GM21528 (cell line): ENCODE data around the gene UBASH3A.
A peak's percentile ranks its signal among the peaks of the same experiment; 100 is the strongest.

Experiments used
- ATAC-seq: cut with Tn5 transposase; IDR thresholded peaks from one replicate; pipeline ENCODE4 v1.9.1; 2021; ENCODE audit warnings: mild to moderate bottlenecking, moderate library complexity; ENCODE audit not compliant: unreplicated experiment, low FRiP score

UBASH3A gene

DNA sequence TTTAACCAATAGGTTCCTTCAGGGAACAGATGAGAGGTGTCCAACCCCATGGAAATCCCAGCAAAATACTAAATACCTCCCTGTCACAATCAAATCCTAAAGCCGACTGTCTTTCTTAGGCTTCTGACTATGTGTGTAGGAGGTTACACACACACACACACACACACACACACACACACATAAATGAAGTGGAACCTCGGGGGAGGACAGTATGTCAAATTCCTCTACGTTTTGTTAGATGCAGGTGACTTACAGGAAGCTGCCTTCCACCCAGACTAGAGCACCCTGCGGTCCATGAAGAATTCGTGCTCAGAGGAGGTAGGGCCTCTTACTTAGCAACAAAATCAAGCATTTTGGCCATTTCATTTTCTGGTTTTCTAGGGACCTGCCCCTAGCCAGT lies 75.9 kb downstream of the UBASH3A start:
- ATAC-seq, result no peak

DNA sequence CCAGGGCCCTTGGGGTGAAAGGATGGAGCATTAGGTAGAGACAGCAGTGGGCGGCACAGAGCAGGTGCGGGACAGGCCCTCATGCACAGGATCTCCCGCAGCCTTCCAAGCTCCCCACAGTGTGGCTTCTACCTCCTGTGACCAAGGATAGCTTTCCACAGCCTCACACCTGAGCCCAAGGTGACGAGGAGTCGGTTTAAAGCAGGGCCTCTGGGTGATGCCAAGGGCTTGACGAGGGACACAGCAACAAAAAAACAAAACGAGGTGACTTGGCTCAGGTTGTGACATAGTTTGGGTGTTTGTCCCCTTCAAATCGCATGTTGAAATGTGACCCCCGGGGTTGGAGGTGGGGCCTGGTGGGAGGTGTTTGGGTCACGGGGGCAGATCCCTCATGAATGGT lies 77.0 kb downstream of the UBASH3A start:
- ATAC-seq, result no peak

DNA sequence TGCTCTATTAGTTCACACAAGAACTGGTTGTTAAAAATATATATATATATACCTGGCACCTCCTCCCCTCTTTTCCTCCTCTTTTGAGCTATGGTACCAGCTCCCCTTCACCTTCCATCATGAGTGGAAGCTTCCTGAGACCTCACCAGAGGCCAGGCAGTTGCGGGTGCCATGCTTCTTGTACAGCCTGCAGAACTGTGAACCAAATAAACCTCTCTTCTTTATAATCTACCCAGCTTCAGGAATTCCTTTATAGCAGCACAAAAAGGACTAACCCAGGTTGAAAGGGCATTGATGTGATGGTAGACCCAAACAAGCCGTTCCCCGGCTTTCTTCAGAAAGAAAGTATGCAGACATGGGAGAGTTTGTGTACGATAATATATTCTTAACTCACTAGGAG lies 77.5 kb downstream of the UBASH3A start:
- ATAC-seq, result no peak

DNA sequence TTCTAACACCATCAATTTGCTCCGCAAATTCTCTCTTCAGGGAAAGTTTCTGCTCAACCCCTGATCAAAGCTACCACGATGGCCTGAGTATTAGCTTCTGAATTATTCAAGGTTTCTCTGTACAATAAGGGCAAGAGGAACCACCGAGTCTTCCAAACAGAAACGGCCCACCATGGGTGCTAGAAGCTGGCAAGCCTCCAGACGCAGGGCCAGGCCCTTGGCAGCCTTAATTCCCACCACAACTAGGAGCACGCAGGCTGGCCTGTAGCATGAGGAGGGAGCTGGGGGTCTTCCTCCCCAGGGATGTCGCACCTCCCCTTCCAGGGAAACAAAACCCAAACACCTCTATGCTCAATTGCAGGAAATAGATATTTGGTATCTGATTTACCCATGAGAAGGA lies 81.3 kb downstream of the UBASH3A start:
- ATAC-seq, result no peak

DNA sequence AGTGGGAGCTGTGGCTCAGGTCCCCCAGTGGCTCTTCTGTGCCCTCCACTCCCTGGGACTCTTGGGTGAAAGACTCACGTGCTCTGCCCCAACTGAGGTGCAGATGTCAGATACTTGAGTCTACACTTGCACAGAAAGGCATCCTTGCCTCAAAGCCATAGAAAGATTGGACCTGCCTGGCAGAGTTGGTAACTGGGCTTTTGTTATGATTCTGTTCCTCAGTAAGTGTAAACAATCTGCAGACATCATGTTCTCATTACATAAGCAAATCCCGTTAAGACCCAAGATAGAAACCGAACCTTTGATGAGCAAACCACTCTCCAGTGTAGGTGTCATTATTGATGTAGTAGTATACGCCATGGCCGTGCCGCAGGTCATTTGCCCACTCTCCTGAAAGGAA lies 82.4 kb downstream of the UBASH3A start:
- ATAC-seq, result no peak

DNA sequence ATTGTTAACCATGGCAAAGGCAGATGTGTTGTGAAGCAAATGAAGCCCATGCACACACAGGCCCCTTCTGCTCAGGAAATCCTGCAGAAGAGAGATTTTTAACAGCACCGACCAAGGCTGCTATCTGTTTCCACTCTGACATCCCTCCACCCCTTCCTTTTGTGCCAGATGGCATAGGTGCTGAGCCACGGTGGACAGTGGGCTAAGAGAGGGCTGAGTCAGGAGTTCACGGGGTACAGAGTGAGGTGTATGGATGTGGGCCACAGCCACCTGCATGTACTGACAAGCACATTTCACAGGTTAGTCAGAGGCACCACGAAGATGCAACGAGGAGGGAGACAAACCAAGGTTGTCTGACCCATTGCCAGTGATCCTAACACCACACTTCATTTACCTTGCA lies 82.8 kb downstream of the UBASH3A start:
- ATAC-seq, result no peak

DNA sequence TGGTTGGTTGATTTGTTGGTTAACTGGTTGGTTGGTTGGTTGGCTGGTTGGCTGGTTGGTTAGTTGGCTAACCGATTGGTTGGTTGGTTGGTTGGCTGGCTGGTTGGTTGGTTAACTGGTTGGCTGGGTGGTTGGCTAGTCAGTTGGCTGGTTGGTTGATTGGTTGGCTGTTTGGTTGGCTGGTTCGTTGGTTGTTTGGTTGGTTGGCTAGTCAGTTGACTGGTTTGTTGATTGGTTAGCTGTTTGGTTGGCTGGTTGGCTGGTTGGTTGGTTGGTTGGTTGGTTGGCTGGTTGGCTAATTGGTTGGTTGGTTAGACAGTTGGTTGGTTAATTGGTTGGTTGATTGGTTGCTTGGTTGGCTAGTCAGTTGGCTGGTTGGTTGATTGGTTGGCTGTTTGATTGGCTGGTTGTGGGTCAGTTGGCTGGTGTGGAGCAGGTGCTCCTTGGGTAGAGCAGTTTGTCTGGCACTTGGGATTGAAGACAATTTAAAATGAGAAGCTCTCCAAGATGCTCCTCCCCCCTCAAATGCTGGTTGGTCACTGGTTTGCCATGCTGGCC lies 85.4 kb downstream of the UBASH3A start:
- no peak for ATAC-seq

DNA sequence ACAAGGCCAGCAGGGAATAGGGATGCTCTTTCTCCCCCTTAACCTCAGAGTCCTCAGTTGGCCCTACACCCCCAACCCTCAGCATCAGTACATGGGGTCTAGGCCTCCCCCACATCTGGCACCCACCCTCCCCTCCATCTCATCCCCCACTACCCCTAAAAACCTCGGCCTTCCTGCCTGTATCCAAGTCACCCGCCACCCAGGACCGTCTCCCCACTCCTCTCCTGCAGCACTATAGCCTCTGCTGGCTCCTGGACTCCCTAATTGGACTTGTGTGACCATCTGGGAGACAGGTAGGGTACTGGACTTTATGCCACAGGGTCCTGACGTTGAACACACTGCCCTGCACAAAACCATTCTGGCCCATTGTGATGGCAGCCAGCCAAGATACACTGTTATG lies 86.3 kb downstream of the UBASH3A start:
- ATAC-seq, result no peak

DNA sequence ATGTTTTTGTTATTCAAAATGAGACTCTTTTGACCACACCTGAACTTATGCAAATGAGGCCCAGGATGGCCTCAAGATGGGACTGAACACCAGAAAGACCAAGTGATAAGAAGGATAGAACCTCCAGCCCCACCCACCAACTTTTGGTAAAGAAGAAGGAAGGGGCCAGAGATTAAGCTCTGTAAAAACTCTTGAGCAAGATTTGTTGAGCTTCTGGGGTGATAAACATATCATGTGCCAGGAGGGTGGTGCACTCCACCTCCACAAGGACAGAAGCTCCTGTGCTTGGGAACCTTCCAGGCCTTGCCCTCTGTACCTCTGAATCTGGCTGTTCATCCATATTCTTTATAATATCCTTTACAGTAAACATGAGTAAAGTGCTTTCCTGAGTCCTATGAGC lies 87.0 kb downstream of the UBASH3A start:
- ATAC-seq, result no peak

DNA sequence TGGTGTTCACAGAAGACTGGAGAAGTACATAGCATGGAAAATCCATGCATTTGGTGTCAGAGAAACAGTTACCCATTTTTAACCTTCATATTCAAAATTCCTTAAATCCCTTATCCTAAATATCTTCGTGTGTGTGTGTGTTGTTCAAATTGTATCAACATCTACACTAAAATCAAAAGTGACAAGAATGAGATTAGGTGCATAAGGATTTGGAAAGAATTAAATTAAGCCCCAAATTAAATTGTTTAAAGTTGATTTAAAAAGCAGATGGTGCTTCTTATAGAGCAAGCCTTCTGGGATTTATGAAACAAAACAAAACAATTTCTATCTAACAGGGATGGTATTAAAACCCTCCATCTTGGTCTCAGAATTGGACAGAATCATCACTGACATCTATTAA lies 87.6 kb downstream of the UBASH3A start:
- no peak for ATAC-seq

DNA sequence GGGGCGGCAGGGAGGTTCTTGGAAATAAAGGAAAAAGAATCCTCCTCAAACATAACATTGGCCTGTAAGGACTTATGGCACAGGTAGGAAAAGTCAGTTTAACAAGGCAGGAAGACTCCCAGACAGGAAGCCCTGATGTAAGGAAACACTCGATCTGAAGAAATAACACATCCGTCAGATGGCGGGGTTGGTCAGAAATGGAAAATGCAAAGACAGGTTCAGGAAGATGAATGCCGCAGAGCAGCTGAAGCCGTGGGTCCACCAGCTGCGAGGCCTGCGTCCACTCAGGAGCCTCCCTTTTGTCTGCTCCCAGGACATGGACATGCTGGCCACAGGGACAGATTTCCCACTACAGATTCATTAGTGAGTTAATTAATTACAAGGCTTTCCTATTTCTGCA lies 88.5 kb downstream of the UBASH3A start:
- no peak for ATAC-seq

DNA sequence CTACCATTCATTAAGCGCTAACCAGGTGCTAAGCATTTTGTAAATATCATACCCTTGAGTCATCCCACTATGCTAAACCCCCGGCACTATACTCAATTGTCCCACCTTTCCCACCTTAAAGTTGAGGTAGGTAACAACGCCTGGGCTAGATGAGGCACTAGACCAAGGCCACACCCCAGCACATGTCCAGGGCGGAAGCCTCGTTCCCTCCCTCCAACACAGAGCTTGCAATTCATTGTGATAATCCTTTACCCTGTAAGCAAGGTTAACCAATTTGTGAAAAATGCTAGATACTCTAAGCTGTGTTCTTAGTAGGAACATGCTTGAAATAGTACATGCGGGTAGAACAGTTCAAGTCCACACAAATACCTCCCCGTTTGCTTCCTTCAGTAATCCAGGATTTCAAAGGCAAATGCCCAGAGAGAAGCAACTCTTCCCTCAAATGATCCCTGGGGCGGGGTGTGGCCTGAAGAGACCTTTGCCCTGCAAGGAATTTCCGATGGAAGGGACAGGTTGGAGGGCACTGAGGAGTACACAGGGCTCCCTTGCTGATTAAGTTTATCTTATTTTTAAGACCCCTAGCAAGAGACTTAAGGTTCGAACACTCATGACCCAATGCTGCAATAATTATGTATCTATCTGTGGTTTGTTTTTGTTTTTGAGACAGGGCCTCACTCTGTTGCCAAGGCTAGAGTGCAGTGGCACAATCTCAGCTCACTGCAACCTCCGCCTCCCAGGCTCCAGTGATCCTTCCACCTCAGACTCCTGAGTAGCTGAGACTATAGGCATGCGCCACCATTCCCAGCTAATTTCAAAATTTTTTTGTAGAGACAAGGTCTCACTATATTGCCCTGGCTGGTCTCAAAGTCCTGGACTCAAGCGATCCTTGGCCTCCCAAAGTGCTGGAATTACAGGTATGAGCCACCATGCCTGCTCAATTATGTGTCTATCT lies 89.7 kb downstream of the UBASH3A start:
- ATAC-seq, result no peak

DNA sequence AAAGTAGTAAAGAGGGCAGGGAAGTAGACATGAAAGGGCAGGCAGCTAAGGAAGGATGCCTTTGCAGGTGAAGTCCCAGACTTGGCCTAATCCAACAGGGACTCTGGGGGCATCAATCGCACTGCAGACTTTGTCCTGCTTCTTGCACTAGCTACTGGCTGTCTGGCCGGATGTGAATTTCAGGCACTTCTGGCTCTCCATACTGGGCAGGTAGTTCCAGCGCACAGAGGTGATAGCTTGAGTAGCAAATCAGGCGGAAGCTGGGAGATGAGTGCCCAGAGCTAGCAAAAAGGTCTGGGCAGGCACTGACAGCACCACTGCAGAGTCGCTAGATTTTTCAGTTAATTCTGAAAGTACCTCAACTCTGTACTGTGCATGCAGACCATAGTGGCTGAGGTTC lies 91.3 kb downstream of the UBASH3A start:
- ATAC-seq, result no peak

DNA sequence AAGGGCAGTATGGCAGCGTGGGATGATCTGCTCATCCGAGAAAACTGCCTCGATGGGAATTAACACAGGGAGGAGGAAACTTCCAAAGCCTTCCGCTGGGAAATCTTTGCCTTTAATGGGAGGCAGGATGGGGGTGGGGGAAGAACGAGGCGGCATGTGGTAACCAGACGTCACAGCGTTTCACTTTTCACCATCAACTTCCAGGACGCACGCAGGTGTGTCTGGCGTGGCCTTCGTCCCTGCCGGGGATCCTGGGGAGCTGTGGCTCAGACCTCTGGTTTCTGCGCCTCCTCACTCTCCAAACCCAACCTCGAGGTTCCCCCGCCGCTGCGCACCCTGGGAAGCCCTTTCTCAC lies 92.0 kb downstream of the UBASH3A start:
- ATAC-seq, result no peak

DNA sequence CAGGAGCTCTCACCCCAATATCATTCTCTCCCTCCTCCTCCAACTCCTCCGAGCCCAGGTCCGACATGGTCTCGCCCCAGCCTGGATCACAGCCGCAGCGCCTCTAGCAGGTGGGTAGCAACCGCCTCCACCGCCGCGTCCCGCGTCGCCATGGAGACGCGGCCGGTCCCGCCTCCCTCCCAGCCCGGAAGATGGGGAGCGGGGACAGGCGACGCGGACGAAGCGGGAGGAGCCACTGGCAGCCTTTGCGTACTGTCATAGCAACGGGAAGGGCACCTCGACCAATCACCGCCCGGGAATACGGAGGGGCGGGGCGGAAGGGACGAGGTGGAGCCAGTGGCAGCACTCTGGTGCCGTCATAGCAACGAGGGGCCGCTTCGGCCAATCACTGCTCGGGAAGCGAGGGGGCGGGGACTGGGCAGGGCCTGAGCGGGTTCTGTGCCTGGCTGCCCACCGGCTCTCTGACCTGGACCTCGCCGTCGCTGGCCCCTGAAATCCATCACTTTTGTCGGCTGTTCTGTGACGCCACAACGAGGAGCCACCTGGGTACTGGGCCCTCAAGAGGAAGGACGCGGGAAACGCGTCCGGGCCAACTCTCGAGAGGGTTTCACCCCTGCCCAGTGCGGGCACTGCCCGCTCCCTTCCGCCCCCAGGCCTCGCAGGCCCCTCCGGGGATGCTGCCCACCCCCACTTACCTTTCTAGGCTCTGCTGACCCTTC lies 92.6 kb downstream of the UBASH3A start, which contains the start of gene RSPH1:
RSPH1 (minus strand) TSS at position 105 of the 719 bp plus-strand sequence; CDS start at position 67, 38 bp downstream.
- peak; percentile 96 for ATAC-seq

DNA sequence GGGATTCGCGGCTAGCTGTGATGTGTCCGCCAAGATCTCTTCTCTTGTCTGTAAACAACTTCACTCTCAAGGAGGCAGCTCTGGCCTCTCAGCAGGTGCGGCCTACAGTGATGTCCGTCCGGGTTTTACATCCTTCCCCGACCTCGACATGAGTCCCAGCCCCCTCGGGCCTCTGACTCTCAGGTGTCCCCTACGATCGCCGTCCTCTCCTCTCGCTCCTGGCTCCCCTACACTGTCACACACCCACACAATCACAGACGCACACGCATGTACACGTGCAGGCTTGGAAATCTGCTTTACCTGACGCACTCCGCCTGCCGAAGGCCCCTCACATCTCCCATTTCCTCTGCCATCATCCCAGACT lies 93.1 kb downstream of the UBASH3A start:
- no peak for ATAC-seq
